Vagina (tissue), 2 donors: ENCODE results near the gene ESRRA.

Experiments used
- CTCF ChIP-seq, 3 experiments: fragments of 450-650 bp in 2 of 3; fragments of 200-600 bp in 1 of 3; sonication (generic) in 1 of 3; IDR thresholded peaks; one replicate each; pipeline ENCODE4 v1.5.1; 2017 to 2019; ENCODE audit warnings: antibody characterized with exemption in 3 of 3, mild to moderate bottlenecking in 2 of 3, moderate library complexity in 2 of 3
- POLR2AphosphoS5 ChIP-seq, 2 donors: sonication (generic); formaldehyde crosslinking; IDR thresholded peaks; one replicate each; pipeline ENCODE4 v1.9.0; 2017; ENCODE audit warnings: antibody characterized with exemption in 2 of 2, mild to moderate bottlenecking in 2 of 2, low read depth in 1 of 2; ENCODE audit not compliant: insufficient read depth in 1 of 2

GRCh38 chr11:64314146-64314804, 9.0 kb downstream of the ESRRA start:
- TF ChIP-seq POLR2AphosphoS5 (IDR thresholded peaks at IDR 0.05; ENCODE audit: insufficient read depth in 1 of 2, low read depth in 1 of 2) = no peak
- TF ChIP-seq CTCF (IDR thresholded peaks at IDR 0.05) = no peak
